Memory B cell (primary cell): ENCODE measurements around the gene STAC3.
A peak's percentile ranks its signal among the peaks of the same experiment; 100 is the strongest.

Source experiments
- ATAC-seq: fragments of 150-1000 bp; cut with Tn5 transposase; 2 replicates; pipeline ENCODE4 v1.10.0; 2021; ENCODE audit warnings: low read depth, mild to moderate bottlenecking, moderate library complexity
- DNase-seq, 2 donors: peaks; one replicate each; pipeline ENCODE4 v3.0.0; 2022; ENCODE audit warnings: low spot score in 2 of 2
- H3K27ac Mint-ChIP-seq: one replicate; pipeline ENCODE4 v1.8.0; 2022; ENCODE audit warnings: mild to moderate bottlenecking, moderate library complexity, mixed read lengths
- H3K27me3 Mint-ChIP-seq: one replicate; pipeline ENCODE4 v1.8.0; 2022; ENCODE audit warnings: mixed read lengths
- H3K36me3 Mint-ChIP-seq: one replicate; pipeline ENCODE4 v1.8.0; 2022; ENCODE audit warnings: mild to moderate bottlenecking, mixed read lengths
- H3K4me1 Mint-ChIP-seq: one replicate; pipeline ENCODE4 v1.8.0; 2022; ENCODE audit warnings: mixed read lengths
- H3K4me3 Mint-ChIP-seq: one replicate; pipeline ENCODE4 v1.8.0; 2022; ENCODE audit warnings: mild to moderate bottlenecking, moderate library complexity, mixed read lengths
- H3K9me3 Mint-ChIP-seq: one replicate; pipeline ENCODE4 v1.8.0; 2022; ENCODE audit warnings: mixed read lengths

The STAC3 gene

DNA sequence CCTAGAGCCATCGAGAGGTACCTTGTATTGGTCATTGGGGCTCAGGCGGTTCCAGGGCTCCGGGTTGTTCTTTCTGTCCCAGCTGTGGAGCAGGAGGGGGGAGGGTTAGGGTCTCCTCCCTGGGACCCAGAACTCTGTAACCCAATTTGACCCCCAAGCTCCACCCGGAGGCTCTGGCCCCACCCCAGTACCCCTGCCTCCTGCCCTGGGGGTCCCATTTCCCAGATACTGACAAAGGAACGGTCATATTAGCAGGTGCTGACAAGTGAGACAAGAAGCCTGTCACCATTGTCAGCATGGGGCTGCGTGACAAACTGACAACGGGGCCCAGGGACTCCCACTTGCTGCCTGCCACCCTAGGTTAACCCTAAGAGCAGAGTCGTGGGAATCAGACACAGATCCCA, 15.3 kb downstream of the STAC3 start:
- H3K9me3 Mint-ChIP-seq, result no peaks in the 10 kb centered on the region
- peak overlapping the region; percentile 71 for H3K4me3 Mint-ChIP-seq
- peaks cover 3% of the 10 kb centered on the region for H3K27me3 Mint-ChIP-seq
- no peak for ATAC-seq
- H3K27ac Mint-ChIP-seq, result peak overlapping the region; percentile 88
- H3K36me3 Mint-ChIP-seq, result peaks cover 20% of the 10 kb centered on the region
- DNase-seq, result no peak
- peaks cover 59% of the 10 kb centered on the region for H3K4me1 Mint-ChIP-seq

DNA sequence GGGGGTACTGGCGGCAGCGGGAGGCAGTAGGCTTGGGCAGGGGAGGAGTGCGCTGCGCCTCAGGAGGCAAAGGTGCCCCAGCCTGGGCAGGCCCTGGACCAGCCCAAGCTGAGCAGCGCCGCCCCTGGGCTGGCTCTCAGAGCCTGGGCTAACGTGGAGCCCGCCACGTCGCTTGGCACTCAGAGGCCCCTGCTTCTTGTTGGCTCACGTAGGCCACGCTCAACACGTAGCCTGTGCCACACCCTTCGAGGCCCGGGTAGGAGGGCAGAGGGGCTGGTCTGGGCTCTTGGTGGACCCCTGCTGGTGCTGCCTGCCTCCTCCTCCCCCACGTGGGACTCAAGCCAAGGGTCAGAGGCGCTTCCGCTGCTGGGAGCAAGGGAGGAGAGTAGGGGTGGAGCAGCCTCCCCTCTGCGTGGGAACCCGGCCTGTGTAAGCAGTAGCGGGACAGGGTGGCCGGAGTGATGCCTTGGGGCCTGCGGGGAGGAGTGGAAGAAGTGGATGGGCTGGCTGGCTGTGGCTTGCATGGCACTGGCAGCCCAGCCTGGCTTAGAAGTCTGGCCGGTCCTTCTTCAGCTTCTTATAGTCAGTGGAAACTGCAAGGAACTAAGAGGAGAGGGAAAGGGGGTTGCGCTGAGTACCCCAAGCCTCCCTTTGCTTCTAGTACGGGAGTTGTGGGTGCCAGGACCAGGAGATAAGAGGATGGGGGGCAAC, 15.8 kb downstream of the STAC3 start:
- Mint-ChIP-seq H3K27ac (peak overlapping the region; percentile 88), H3K27me3 (peaks cover 3% of the 10 kb centered on the region), H3K4me1 (peaks cover 59% of the 10 kb centered on the region), H3K9me3 (no peaks in the 10 kb centered on the region), H3K4me3 (peak overlapping the region; percentile 71), H3K36me3 (peaks cover 25% of the 10 kb centered on the region)
- DNase-seq (peak in 1 of 2 donors; percentile 27), ATAC-seq (peak; percentile 41)

DNA sequence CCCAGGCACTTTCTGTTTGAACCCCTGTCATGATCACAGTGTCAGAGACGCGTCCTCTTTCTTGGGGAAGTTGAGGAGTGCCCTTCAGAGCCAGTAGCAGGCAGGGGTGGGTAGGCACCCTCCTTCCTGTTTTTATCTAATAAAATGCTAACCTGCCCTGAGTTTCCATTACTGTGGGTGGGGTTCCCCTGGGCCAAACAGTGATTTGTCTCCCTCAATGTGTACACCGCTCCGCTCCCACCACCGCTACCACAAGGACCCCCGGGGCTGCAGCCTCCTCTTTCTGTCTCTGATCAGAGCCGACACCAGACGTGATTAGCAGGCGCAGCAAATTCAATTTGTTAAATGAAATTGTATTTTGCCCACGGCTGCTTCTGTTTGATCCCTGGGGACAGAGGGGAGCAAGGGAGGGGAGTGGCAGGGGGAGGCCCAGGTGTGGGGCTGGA, 16.4 kb downstream of the STAC3 start:
- ATAC-seq (peak; percentile 67), DNase-seq (peak; percentile 48 to 54)
- Mint-ChIP-seq H3K4me1 (peaks cover 63% of the 10 kb centered on the region), H3K4me3 (peak overlapping the region; percentile 71), H3K36me3 (peaks cover 25% of the 10 kb centered on the region), H3K27ac (peak overlapping the region; percentile 88), H3K9me3 (no peaks in the 10 kb centered on the region), H3K27me3 (peaks cover 3% of the 10 kb centered on the region)

DNA sequence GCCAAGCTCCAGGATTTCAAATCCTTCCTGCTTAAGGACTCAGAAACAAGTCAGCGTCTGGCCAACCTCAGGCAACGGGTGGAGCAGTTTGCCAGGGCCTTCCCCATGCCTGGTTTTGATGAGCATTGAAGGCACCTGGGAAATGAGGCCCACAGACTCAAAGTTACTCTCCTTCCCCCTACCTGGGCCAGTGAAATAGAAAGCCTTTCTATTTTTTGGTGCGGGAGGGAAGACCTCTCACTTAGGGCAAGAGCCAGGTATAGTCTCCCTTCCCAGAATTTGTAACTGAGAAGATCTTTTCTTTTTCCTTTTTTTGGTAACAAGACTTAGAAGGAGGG, 16.8 kb downstream of the STAC3 start:
- Mint-ChIP-seq H3K9me3 (no peaks in the 10 kb centered on the region), H3K4me3 (peak overlapping the region; percentile 71), H3K27ac (peak overlapping the region; percentile 88), H3K4me1 (peaks cover 60% of the 10 kb centered on the region), H3K27me3 (peaks cover 2% of the 10 kb centered on the region), H3K36me3 (peaks cover 25% of the 10 kb centered on the region)
- DNase-seq (no peak), ATAC-seq (no peak)

DNA sequence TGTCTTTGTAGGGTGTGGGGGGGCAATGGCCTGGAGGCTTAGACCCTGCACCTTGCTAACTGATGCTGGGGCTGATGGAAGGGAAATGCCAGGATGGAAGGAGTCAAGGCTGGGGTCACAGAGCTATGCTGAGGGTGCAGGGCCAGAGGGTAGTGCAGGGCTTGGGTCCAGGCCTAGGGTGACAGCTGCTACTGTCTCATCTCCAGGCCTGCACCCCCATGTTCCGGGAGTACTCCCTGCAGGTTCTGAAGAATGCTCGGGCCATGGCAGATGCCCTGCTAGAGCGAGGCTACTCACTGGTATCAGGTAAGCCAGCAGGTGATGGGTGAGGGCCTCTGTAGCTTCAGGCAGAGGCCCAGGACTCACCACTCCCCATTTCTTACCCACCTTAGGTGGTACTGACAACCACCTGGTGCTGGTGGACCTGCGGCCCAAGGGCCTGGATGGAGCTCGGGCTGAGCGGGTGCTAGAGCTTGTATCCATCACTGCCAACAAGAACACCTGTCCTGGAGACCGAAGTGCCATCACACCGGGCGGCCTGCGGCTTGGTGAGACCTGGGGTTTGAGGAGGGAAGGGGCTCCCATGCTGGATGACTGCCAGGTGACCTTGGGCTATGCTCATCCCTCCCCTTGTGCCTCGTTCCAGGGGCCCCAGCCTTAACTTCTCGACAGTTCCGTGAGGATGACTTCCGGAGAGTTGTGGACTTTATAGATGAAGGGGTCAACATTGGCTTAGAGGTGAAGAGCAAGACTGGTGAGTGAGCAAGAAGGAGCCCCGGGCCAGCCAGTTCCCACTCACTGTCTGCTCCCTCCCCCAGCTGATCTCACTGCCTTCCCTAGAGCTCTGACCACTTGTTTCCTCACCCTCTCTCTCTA, 17.4 kb downstream of the STAC3 start:
- no peaks in the 10 kb centered on the region for H3K9me3 Mint-ChIP-seq
- peaks cover 60% of the 10 kb centered on the region for H3K4me1 Mint-ChIP-seq
- ATAC-seq (no peak), DNase-seq (no peak)
- peaks cover 25% of the 10 kb centered on the region for H3K36me3 Mint-ChIP-seq
- H3K4me3 Mint-ChIP-seq, result peak overlapping the region; percentile 71
- peaks cover 2% of the 10 kb centered on the region for H3K27me3 Mint-ChIP-seq
- H3K27ac Mint-ChIP-seq, result peak overlapping the region; percentile 88

DNA sequence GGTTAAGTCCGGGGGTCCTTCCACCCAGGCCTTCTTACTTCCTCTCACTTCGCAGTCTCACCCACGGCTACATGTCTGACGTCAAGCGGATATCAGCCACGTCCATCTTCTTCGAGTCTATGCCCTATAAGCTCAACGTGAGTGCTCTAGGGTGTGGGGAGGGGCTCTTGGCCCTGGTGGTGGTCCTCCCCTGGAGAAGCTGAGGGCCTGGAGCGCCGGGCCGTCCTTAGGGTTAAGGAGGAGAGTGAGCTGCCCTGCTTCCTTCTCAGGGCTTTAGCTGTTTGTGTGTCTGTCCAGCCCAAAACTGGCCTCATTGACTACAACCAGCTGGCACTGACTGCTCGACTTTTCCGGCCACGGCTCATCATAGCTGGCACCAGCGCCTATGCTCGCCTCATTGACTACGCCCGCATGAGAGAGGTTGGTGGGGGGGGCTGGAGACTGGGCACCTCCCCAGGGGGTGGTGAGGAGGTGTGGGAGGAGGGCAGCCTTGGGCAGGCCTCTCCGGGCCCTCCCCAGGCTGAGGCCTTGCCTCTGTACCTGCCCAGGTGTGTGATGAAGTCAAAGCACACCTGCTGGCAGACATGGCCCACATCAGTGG, 18.7 kb downstream of the STAC3 start:
- no peak overlapping the region for H3K27ac Mint-ChIP-seq
- no peaks in the 10 kb centered on the region for H3K9me3 Mint-ChIP-seq
- peak overlapping the region; percentile 8 for H3K4me3 Mint-ChIP-seq
- H3K4me1 Mint-ChIP-seq, result peaks cover 60% of the 10 kb centered on the region
- ATAC-seq, result no peak
- no peak for DNase-seq
- H3K27me3 Mint-ChIP-seq, result no peaks in the 10 kb centered on the region
- peaks cover 25% of the 10 kb centered on the region for H3K36me3 Mint-ChIP-seq

DNA sequence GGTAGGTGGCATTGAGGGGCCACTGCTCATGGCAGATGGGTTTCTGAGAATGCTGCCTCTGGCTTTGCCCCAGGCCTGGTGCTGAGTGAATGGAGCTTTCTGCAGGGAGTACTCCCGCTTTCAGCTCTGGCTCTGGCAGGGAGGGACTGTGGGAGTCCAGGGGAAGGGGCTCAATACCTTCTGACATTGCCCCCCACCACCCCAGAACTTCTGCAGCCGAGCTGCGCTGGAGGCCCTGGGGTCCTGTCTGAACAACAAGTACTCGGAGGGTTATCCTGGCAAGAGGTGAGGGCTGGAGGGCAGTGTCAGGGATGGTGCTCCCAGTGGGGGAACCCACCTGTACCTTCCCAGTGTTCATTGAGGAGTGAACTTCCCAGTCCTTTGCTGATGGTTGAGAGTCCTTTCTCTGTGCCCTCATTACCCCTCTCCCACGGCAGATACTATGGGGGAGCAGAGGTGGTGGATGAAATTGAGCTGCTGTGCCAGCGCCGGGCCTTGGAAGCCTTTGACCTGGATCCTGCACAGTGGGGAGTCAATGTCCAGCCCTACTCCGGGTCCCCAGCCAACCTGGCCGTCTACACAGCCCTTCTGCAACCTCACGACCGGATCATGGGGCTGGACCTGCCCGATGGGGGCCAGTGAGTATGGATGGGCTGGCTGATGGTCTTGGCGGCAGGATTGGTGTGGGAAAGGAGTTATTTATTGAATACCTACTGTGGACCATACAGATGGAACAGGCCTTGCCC, 19.5 kb downstream of the STAC3 start:
- H3K4me3 Mint-ChIP-seq, result peak overlapping the region; percentile 97
- no peak overlapping the region for H3K27ac Mint-ChIP-seq
- H3K9me3 Mint-ChIP-seq, result no peaks in the 10 kb centered on the region
- DNase-seq (no peak), ATAC-seq (no peak)
- H3K27me3 Mint-ChIP-seq, result peaks cover 2% of the 10 kb centered on the region
- peaks cover 58% of the 10 kb centered on the region for H3K4me1 Mint-ChIP-seq
- peaks cover 25% of the 10 kb centered on the region for H3K36me3 Mint-ChIP-seq

DNA sequence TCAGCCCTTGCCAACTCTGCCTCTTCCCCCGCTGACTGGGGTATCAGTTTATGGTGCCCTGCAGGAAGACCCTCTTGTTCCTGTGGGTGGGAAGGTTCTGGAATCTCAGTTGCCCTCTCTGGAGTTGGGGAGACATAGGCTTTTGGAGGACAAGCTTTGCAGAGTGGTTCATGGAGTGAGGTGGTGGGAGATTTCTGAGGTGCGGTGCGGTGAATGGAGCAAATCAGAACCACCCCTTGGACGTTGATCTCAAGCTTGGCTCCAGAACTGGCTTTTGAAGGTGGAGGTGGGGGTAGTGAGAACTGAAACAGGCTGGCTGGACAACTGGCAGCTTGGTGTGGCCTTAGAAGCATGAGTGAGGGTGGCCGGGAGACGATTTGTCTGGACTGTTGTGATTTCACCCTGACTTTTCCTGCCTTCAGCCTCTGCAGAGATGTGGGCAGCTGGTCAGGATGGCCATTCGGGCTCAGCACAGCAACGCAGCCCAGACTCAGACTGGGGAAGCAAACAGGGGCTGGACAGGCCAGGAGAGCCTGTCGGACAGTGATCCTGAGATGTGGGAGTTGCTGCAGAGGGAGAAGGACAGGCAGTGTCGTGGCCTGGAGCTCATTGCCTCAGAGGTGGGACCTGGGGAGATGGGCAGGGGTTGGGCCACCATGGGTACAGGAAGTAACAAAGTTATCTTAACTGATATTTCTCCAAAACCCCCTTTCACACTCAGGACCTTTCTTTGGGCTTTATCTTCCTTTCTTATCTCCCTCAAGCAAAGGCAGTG, 20.4 kb downstream of the STAC3 start:
- Mint-ChIP-seq H3K4me3 (peak overlapping the region; percentile 97), H3K27me3 (peaks cover 3% of the 10 kb centered on the region), H3K4me1 (peaks cover 54% of the 10 kb centered on the region), H3K9me3 (no peaks in the 10 kb centered on the region), H3K36me3 (peaks cover 25% of the 10 kb centered on the region), H3K27ac (peak overlapping the region; percentile 96)
- DNase-seq (no peak), ATAC-seq (no peak)

DNA sequence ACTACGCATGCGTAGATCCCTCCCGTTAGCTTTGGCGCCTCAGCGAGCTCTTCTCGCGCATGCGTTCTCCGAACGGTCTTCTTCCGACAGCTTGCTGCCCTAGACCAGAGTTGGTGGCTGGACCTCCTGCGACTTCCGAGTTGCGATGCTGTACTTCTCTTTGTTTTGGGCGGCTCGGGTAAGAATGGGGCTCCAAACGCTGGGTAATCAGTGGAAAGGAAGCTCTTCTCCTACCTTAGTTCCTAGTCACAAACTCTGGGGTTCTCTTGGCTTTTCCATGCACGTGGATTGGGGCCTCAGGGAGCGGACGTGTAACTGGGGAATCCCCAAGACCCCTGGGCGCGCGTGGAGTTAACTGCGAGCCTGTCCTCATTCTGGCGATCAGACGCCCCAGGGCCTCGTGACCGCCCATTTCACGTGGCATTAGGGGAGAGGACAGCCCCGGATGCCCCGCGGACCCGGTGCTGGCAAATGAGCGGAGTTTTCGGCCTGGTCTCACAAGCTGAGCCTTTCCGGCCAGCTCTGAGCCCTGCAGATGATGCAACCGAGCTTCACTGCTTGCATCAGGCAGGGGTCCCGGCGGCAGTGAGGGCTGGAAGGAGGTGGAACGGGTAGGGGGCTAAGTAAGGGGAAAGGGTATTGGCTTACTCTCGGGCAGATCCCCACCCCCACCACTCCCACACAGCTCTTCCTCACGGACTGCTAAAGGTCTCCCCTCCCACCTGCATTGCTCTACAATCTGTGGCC, 21.2 kb downstream of the STAC3 start, which contains the start of gene SHMT2:
Gene SHMT2, plus strand, starts transcription at position 78 of the 747 bp plus-strand sequence. Its CDS starts 68 bp downstream, at position 146.
- H3K9me3 Mint-ChIP-seq, result no peaks in the 10 kb centered on the region
- peak; percentile 51 for ATAC-seq
- H3K4me3 Mint-ChIP-seq, result peak within 1 kb of the TSS; percentile 97
- DNase-seq, result peak; percentile 81 to 89
- peaks cover 53% of the 10 kb centered on the region for H3K4me1 Mint-ChIP-seq
- H3K27ac Mint-ChIP-seq, result peak within 1 kb of the TSS; percentile 96
- H3K27me3 Mint-ChIP-seq, result peaks cover 5% of the 10 kb centered on the region
- H3K36me3 Mint-ChIP-seq, result peaks cover 27% of the 10 kb centered on the region

DNA sequence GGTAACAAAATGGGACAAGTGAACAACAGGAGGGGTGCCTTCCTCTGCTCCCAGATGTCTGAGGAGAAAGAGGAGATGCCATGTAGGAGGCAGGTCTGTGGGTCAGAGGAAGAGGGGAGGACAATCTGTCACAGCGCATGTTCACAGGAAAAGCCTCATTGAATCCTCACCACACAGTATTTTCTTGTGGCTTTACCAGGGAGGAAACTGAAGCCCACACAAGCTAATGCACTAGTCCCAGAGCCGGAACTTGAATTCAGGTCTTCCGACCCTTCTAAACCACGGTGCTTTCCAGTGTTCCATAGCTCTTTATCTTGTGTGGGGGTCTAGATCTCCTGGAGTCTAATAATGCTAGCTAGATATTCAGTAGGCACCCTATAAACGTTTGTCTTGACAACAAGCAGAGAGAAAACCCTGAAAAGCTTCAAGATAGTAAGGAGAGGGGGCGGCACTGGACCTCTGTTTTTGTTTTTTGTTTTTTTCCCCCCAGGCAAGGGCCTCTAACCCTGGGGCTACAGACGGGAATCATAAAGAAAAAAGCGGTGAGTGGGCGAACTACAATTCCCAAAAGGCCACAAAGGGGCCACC, 21.8 kb downstream of the STAC3 start:
- no peaks in the 10 kb centered on the region for H3K9me3 Mint-ChIP-seq
- ATAC-seq (no peak), DNase-seq (no peak)
- peak overlapping the region; percentile 97 for H3K4me3 Mint-ChIP-seq
- peak overlapping the region; percentile 96 for H3K27ac Mint-ChIP-seq
- H3K4me1 Mint-ChIP-seq, result peaks cover 47% of the 10 kb centered on the region
- peaks cover 5% of the 10 kb centered on the region for H3K27me3 Mint-ChIP-seq
- H3K36me3 Mint-ChIP-seq, result peaks cover 24% of the 10 kb centered on the region

DNA sequence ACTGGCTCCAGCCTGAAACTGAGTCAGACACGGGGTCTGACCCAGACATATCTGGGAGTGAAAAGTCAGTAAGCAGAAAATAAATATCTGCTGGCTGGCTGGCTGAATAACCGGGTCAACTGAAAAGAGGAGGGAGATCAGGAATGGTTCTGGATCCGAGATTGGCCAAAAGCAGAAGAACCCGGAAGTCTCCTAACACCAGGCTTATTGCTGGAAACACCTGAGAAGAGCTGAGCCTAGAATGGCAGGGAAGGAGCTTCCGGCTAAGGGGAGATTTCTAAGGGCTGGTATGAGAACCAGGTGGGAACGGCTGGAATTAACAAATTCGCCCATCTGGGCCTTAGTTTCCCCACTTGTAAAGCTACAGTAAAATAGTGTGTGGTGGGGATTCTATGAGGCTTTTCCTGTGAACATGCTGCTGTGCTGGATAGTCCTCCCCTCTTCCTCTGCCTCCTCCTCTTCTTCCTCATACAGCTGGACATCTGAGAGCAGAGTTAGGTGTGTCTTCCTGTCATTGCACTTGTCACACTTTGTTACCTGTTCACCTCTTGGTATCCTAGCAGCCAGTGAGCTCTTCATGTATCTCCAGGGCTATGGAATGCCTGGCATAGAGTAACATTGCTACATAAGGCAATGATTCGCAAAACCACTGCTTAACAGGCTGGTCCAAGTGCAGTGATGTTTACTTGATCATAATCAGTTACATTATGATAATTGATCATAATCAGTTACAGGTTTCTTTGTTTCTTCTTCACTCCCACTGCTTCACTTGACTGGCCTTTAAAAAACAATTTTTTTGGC, 23.5 kb downstream of the STAC3 start:
- H3K4me1 Mint-ChIP-seq, result peaks cover 45% of the 10 kb centered on the region
- H3K27me3 Mint-ChIP-seq, result peaks cover 13% of the 10 kb centered on the region
- ATAC-seq, result no peak
- H3K36me3 Mint-ChIP-seq, result peaks cover 11% of the 10 kb centered on the region
- no peaks in the 10 kb centered on the region for H3K9me3 Mint-ChIP-seq
- no peak for DNase-seq
- H3K4me3 Mint-ChIP-seq, result peak overlapping the region; percentile 4
- H3K27ac Mint-ChIP-seq, result no peak overlapping the region
